Glutamatergic neuron (in vitro differentiated cells): ENCODE measurements around the gene ZNF480. TPM values are rescaled to one million over a fixed set of nuclear protein-coding genes. Genes with fewer than 3 reads are reported as not detected.
"Not testable (repeated sequence)": the region's sequence is repeated elsewhere in the genome, so short reads cannot be mapped to it uniquely, and the experiment has no call there.

ENCODE experiments used
- DNase-seq: peaks from one replicate; pipeline ENCODE4 v3.0.0; 2022
- H3K27ac Mint-ChIP-seq: one replicate; pipeline ENCODE4 v1.8.0; 2020; ENCODE audit warnings: mild to moderate bottlenecking, mixed read lengths, inconsistent platforms; ENCODE audit not compliant: unreplicated experiment
- H3K27me3 Mint-ChIP-seq: one replicate; pipeline ENCODE4 v1.8.0; 2020; ENCODE audit warnings: mild to moderate bottlenecking, moderate library complexity, mixed read lengths, inconsistent platforms; ENCODE audit not compliant: unreplicated experiment
- H3K36me3 Mint-ChIP-seq: one replicate; pipeline ENCODE4 v1.8.0; 2020; ENCODE audit warnings: mild to moderate bottlenecking, mixed read lengths, inconsistent platforms; ENCODE audit not compliant: unreplicated experiment
- H3K4me1 Mint-ChIP-seq: one replicate; pipeline ENCODE4 v1.8.0; 2020; ENCODE audit warnings: mild to moderate bottlenecking, low read depth, mixed read lengths, inconsistent platforms; ENCODE audit not compliant: unreplicated experiment
- H3K4me3 Mint-ChIP-seq: one replicate; pipeline ENCODE4 v1.8.0; 2020; ENCODE audit warnings: mild to moderate bottlenecking, mixed read lengths, inconsistent platforms; ENCODE audit not compliant: unreplicated experiment
- H3K9me3 Mint-ChIP-seq: one replicate; pipeline ENCODE4 v1.8.0; 2020; ENCODE audit warnings: mild to moderate bottlenecking, moderate library complexity, mixed read lengths, inconsistent platforms; ENCODE audit not compliant: unreplicated experiment
- CTCF ChIP-seq: fragments of 200-600 bp; sonication (generic); IDR thresholded peaks from one replicate; pipeline ENCODE4 v1.5.0; 2021; ENCODE audit not compliant: partially characterized antibody, unreplicated experiment
- long read RNA-seq: library from polyadenylated mRNA; unstranded; transcript quantifications from one replicate; pipeline ENCODE4 v2.0.0, GENCODE V29; 2020; ENCODE audit not compliant: unreplicated experiment
- total RNA-seq: library from RNA; stranded (reverse); fragmentation: NEBNext Ultra II Directional; extraction: Animal tissue kit (Norgen Biotek cat#: 25700); gene quantifications from one replicate; pipeline ENCODE4 v1.2.1, GENCODE V29; 2021; ENCODE audit not compliant: unreplicated experiment

Gene ZNF480
- total RNA-seq, result 21.8 TPM
- long read RNA-seq, full-length matches to known transcripts, result 4 of 6 reads
- long read RNA-seq, partial matches to known transcripts, result 0 of 6 reads
- long read RNA-seq, other reads (novel, unspliced or antisense), result 2 of 6 reads

DNA sequence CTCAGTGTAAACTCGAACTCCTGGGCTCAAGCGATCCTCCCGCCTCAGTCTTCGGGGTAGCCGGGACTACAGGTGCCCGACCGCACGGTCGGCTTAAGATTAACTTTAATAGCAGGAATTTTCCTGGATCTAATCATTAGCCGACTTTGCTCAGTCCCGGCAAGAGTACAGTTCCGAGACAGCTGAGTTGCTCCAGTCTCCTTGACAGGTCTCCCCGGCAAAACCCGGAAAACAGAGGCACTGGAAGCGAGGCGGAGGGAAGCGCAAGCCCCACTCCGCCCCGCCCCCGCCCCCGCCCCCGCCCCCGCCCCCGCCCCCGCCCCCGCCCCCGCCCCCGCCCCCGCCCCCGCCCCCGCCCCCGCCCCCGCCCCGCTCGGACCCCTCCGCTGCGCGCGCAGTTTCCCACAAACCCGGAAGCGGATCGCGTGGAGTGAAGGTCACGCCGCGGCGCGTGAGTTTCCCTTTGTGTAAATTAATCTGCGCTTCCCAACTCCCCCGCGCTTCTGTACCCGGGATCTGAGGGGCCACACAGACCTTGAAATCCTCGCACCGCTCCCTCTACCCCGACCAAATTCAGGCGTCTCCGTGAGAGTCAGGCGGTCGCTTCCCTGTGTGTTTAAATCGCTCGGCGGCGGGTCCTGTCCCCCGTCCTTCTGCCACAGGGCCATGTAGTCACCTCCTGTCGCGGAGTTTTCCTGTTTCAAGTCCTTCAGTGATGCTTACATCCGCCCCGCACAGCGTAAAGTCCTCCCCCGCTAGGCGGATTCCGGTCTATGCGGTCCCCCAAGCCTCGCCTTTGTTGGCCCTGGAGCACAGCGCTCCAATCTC is at the start of gene ZNF480:
Gene ZNF480, plus strand, starts transcription at position 397 of the 828 bp plus-strand sequence. CDS start 3,244 bp downstream, outside the sequence.
- Mint-ChIP-seq H3K4me3 (peak within 1 kb of the TSS; percentile 98), H3K4me1 (peaks cover 6% of the 10 kb centered on the region), H3K9me3 (peaks cover 8% of the 10 kb centered on the region), H3K27ac (peak within 1 kb of the TSS; percentile 99), H3K27me3 (peaks cover 9% of the 10 kb centered on the region), H3K36me3 (peaks cover 32% of the 10 kb centered on the region)
- no peak for TF ChIP-seq CTCF
- DNase-seq, result peak; percentile 82

- Mint-ChIP-seq H3K27me3 (no peaks in the 10 kb centered on the region), H3K27ac (no peak overlapping the region), H3K9me3 (peaks cover 2% of the 10 kb centered on the region), H3K36me3 (no peaks in the 10 kb centered on the region), H3K4me1 (no peaks in the 10 kb centered on the region), H3K4me3 (no peak overlapping the region)
- DNase-seq, result peak; percentile 56
- TF ChIP-seq CTCF, result no peak
Measured at GRCh38 chr19:52248241-52248640, 48.7 kb upstream of the ZNF480 start.

- Mint-ChIP-seq H3K27me3 (peaks cover 1% of the 10 kb centered on the region), H3K27ac (no peak overlapping the region), H3K4me3 (no peak overlapping the region), H3K4me1 (no peaks in the 10 kb centered on the region), H3K36me3 (peaks cover 9% of the 10 kb centered on the region), H3K9me3 (peaks cover 7% of the 10 kb centered on the region)
- DNase-seq, result no peak
- TF ChIP-seq CTCF, result no peak
Measured at GRCh38 chr19:52258426-52258825, 38.5 kb upstream of the ZNF480 start.

- H3K27ac Mint-ChIP-seq, DNase-seq, H3K36me3 Mint-ChIP-seq, H3K4me1 Mint-ChIP-seq, H3K4me3 Mint-ChIP-seq, H3K27me3 Mint-ChIP-seq, H3K9me3 Mint-ChIP-seq: not testable (repeated sequence)
Measured at GRCh38 chr19:52265556-52265955, 31.4 kb upstream of the ZNF480 start.

DNA sequence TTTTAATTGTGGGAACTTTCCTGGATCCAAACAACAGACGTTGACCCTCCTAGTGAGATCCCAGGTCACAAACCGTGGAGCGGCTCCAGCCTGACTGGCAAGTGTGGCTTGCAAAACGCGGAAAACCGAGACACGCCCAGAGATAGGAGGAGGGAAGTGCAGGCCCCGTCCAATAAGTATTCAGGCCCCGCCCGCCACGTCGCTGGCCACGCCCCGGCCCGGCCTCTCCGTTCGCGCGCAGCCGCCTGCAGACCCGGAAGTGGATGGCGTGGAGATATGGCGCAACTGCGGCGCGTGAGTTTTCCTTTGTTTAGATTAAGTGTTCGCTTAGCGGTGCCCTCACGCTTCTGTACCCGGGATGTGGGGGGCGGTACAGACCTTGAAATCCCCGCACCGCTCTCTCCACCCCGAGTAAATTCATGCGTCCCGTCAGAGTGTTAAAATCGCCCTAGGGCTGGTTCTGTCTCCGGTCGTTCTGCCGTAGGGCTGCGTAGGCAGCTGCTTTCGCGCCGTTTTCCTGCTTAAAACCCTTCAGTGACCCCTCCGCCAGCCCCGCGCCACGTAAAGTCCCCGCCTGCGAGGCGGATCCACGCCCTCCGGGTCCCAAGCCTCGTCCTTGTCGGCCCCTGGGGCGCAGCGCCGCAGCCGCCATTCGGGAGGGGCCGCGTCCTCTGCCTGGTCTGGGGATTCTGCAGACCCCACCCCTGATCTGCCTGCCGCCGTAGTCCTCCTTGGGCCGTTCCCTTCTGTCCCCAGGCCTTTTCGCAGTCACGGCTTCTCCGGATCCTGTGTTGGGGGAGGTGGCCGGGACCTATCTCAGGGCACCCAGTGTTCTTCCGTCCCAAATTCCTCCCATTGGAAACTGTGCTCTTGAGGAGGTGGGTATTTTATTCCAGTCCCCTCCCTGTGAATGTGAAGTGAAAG is 27.4 kb upstream of the ZNF480 start, which contains the start of gene ZNF766:
Gene ZNF766, plus strand, starts transcription at position 250 of the 924 bp plus-strand sequence. Its CDS starts 27 bp downstream, at position 277.
- H3K9me3 Mint-ChIP-seq, result peaks cover 11% of the 10 kb centered on the region
- H3K27me3 Mint-ChIP-seq, result peaks cover 8% of the 10 kb centered on the region
- peaks cover 4% of the 10 kb centered on the region for H3K4me1 Mint-ChIP-seq
- H3K4me3 Mint-ChIP-seq, result peak within 1 kb of the TSS; percentile 96
- peak within 1 kb of the TSS; percentile 98 for H3K27ac Mint-ChIP-seq
- DNase-seq, result peak; percentile 99
- H3K36me3 Mint-ChIP-seq, result peaks cover 31% of the 10 kb centered on the region
- peak; percentile 10 for TF ChIP-seq CTCF
